ENCODE results near the gene OR5B12. TPM values are rescaled to one million over a fixed set of nuclear protein-coding genes. Genes with fewer than 3 reads are reported as not detected.

OR5B12 gene
- total and polyA plus RNA-seq, 2 of the 8 experiments (the other 6 are each of a cell fraction or from before 2014, with no cell fraction given) = not detected

- Histone ChIP-seq H3K27ac (ENCODE audit: low read depth, low read length) (no peak overlapping the region), H2BK120ac (replicated peaks; ENCODE audit: low read depth, low read length) (no peak overlapping the region), H2AFZ (ENCODE audit: low read length) (no peak overlapping the region), H3K18ac (ENCODE audit: extremely low read depth, low read length) (no peak overlapping the region), H2BK12ac (ENCODE audit: low read depth, low read length) (no peak overlapping the region), H4K91ac (replicated peaks; ENCODE audit: insufficient read length, low read length) (no peak overlapping the region), H3K9me3 (ENCODE audit: insufficient read depth in 2 of 2, low read depth in 1 of 2, low read length in 1 of 2) (peaks cover 5 to 15% of the 10 kb centered on the region in 2 experiments; a peak in 2 of 4 replicates), H2BK5ac (ENCODE audit: low read depth, low read length) (no peak overlapping the region), H2BK15ac (ENCODE audit: low read length) (no peak overlapping the region), H3K79me2 (ENCODE audit: control insufficient read depth in 1 of 2, insufficient read depth in 2 of 2, low read length in 2 of 2) (no peaks in the 10 kb centered on the region), H3K14ac (ENCODE audit: insufficient read length) (no peak overlapping the region), H4K8ac (ENCODE audit: extremely low read depth, insufficient read depth, low read length) (no peak overlapping the region), H3K4me3 (ENCODE audit: extremely low read depth in 1 of 4, insufficient read depth in 2 of 4, low read depth in 3 of 4, low read length in 4 of 4) (no peak overlapping the region), H4K20me1 (replicated peaks in 1 of 2; ENCODE audit: control insufficient read depth in 1 of 2, insufficient read depth in 2 of 2, low read length in 2 of 2) (no peaks in the 10 kb centered on the region), H2AK5ac (ENCODE audit: low read depth, low read length) (no peak overlapping the region), H3K9ac (replicated peaks in 1 of 4; ENCODE audit: extremely low read depth in 1 of 4, low read depth in 3 of 4, low read length in 3 of 4) (no peak overlapping the region), H4K5ac (ENCODE audit: insufficient read length, low read depth, low read length) (no peak overlapping the region), H3K56ac (replicated peaks; ENCODE audit: insufficient read length, low read depth, low read length) (no peak overlapping the region), H3K4me2 (ENCODE audit: insufficient read depth in 1 of 2, low read depth in 2 of 2, low read length in 2 of 2) (no peak overlapping the region), H2BK20ac (ENCODE audit: low read length) (no peak overlapping the region), H3K79me1 (ENCODE audit: low read depth, low read length) (no peaks in the 10 kb centered on the region), H3K23me2 (ENCODE audit: low read depth, low read length) (no peaks in the 10 kb centered on the region), H3K23ac (ENCODE audit: insufficient read length) (no peak overlapping the region), H3K36me3 (ENCODE audit: control insufficient read depth in 2 of 4, insufficient read depth in 4 of 4, low read length in 3 of 4) (no peaks in the 10 kb centered on the region), H3K4me1 (replicated peaks in 1 of 4; ENCODE audit: control insufficient read depth in 3 of 4, insufficient read depth in 4 of 4, low read length in 3 of 4) (no peaks in the 10 kb centered on the region), H3K4ac (replicated peaks; ENCODE audit: insufficient read length, low read depth, low read length) (no peak overlapping the region), H3K27me3 (replicated peaks in 1 of 4; ENCODE audit: control insufficient read depth in 3 of 4, extremely low read depth in 1 of 4, insufficient read depth in 3 of 4, low read length in 3 of 4) (no peaks in the 10 kb centered on the region)
- CTCF ChIA-PET (ENCODE audit: partially characterized antibody) = interaction anchor here (0.6 kb wide), 1 partner anchor 280 kb away, joined by 4 read pairs; no protein-coding TSS in a partner anchor
- FAIRE-seq (no peak), DNase-seq (ENCODE audit: low read depth in 1 of 2, low spot score in 2 of 2) (no peak)
- TF ChIP-seq ASH2L (IDR thresholded peaks at IDR 0.05; ENCODE audit: low read length) (no peak), POU5F1 (IDR thresholded peaks at IDR 0.05; ENCODE audit: low read depth, low read length) (no peak), CEBPB (IDR thresholded peaks at IDR 0.05; ENCODE audit: low read depth, low read length) (no peak), JUN (IDR thresholded peaks at IDR 0.05; ENCODE audit: low read depth, low read length) (no peak), RFX5 (IDR thresholded peaks at IDR 0.05; ENCODE audit: borderline replicate concordance, low read depth, low read length) (no peak), CTCF (IDR thresholded peaks at IDR 0.05; ENCODE audit: control extremely low read depth in 1 of 3, insufficient read depth in 1 of 3, low read depth in 1 of 3, low read length in 3 of 3) (no peak), RXRA (IDR thresholded peaks at IDR 0.05; ENCODE audit: insufficient read depth, low read depth, low read length) (no peak)
- WGBS, 2 experiments (ENCODE audit: extremely low coverage in 1 of 2, insufficient coverage in 1 of 2, insufficient read length in 1 of 2, insufficient replicate concordance in 2 of 2, low coverage in 1 of 2, low lambda C conversion rate in 2 of 2, missing lambda C conversion rate in 1 of 2) = 60% methylated on average over 3 of the region's 3 CpGs; no CpG with 5 or more reads in 1 of the 2 experiments
- POLR2A ChIA-PET (ENCODE audit: partially characterized antibody) = no interaction called here
Measured at GRCh38 chr11:58465690-58466089, 23.7 kb upstream of the OR5B12 start.
